Esophagus muscularis mucosa (tissue), 3 donors: ENCODE measurements around the gene HLA-DOB.

Source experiments
- EP300 ChIP-seq: sonication (generic); formaldehyde crosslinking; IDR thresholded peaks from one replicate; pipeline ENCODE4 v1.6.1; 2017; ENCODE audit warnings: antibody characterized with exemption
- TF ChIP-seq, protein P1 (sequence below), 3 experiments: fragments of 200-600 bp in 2 of 3; fragments of 450-650 bp in 1 of 3; sonication (generic) in 2 of 3; IDR thresholded peaks; one replicate each; pipeline ENCODE4 v1.5.1; 2017 to 2019; ENCODE audit warnings: antibody characterized with exemption in 3 of 3, mild to moderate bottlenecking in 2 of 3, moderate library complexity in 1 of 3

- TF ChIP-seq EP300, result no peak
- TF ChIP-seq, protein P1, sequence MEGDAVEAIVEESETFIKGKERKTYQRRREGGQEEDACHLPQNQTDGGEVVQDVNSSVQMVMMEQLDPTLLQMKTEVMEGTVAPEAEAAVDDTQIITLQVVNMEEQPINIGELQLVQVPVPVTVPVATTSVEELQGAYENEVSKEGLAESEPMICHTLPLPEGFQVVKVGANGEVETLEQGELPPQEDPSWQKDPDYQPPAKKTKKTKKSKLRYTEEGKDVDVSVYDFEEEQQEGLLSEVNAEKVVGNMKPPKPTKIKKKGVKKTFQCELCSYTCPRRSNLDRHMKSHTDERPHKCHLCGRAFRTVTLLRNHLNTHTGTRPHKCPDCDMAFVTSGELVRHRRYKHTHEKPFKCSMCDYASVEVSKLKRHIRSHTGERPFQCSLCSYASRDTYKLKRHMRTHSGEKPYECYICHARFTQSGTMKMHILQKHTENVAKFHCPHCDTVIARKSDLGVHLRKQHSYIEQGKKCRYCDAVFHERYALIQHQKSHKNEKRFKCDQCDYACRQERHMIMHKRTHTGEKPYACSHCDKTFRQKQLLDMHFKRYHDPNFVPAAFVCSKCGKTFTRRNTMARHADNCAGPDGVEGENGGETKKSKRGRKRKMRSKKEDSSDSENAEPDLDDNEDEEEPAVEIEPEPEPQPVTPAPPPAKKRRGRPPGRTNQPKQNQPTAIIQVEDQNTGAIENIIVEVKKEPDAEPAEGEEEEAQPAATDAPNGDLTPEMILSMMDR (IDR thresholded peaks at IDR 0.05), result no peak
Measured at GRCh38 chr6:32837651-32838113, 20.9 kb upstream of the HLA-DOB start.
